Aorta (tissue), 5 donors: ENCODE results near the gene GAREM1. TPM values are rescaled to one million over a fixed set of nuclear protein-coding genes. Genes with fewer than 3 reads are reported as not detected.
"Not testable (repeated sequence)": the region's sequence is repeated elsewhere in the genome, so short reads cannot be mapped to it uniquely, and the experiment has no call there.

Source experiments
- ATAC-seq: fragments of 200-7000 bp; cut with Tn5 transposase; one replicate; pipeline ENCODE4 v1.9.1; 2022; ENCODE audit warnings: moderate library complexity; ENCODE audit not compliant: low FRiP score
- DNase-seq, 2 donors: peaks; one replicate each; pipeline ENCODE4 v3.0.0-alpha.2; 2020
- H3K27ac ChIP-seq, 2 donors: one replicate each; pipeline ENCODE4 v1.5.1; 2013; ENCODE audit warnings: low read length in 2 of 2, mild to moderate bottlenecking in 2 of 2, moderate library complexity in 2 of 2, control low read depth in 1 of 2, inconsistent platforms in 1 of 2, low read depth in 1 of 2
- H3K27me3 ChIP-seq, 2 donors: one replicate each; pipeline ENCODE4 v1.6.1; 2013; ENCODE audit warnings: control low read depth in 1 of 2, low read length in 1 of 2, mild to moderate bottlenecking in 1 of 2, moderate library complexity in 1 of 2; ENCODE audit not compliant: insufficient read depth in 2 of 2, control insufficient read depth in 1 of 2
- H3K36me3 ChIP-seq, 2 donors: one replicate each; pipeline ENCODE4 v1.6.1; 2013; ENCODE audit warnings: control low read depth in 1 of 2, low read length in 1 of 2, mild to moderate bottlenecking in 1 of 2; ENCODE audit not compliant: insufficient read depth in 2 of 2, control insufficient read depth in 1 of 2
- H3K4me1 ChIP-seq, 2 donors: one replicate each; pipeline ENCODE4 v1.6.1; 2013; ENCODE audit warnings: low read length in 2 of 2, control low read depth in 1 of 2, mild to moderate bottlenecking in 1 of 2, moderate library complexity in 1 of 2; ENCODE audit not compliant: insufficient read depth in 2 of 2, control insufficient read depth in 1 of 2
- H3K4me3 ChIP-seq, 2 donors: one replicate each; pipeline ENCODE4 v1.5.1; 2013; ENCODE audit warnings: low read length in 2 of 2, control low read depth in 1 of 2, mild to moderate bottlenecking in 1 of 2
- H3K9me3 ChIP-seq: one replicate; pipeline ENCODE4 v1.6.1; 2013; ENCODE audit warnings: mild to moderate bottlenecking, low read length; ENCODE audit not compliant: control insufficient read depth
- WGBS, 2 donors: extraction: QIAGEN DNeasy Blood & Tissue Kit; methylation state at CpG; one replicate each; pipeline ENCODE4 v1.1.7; 2013; 5-methylcytosine and 5-hydroxymethylcytosine counted together
- intact Hi-C, 2 donors: fragments of 100-400 bp; cut with DNase I; formaldehyde crosslinking; loops; one replicate each; pipeline versions ENCODE4 v1.14.2 to v1.15.0; 2022
- polyA plus RNA-seq, 2 donors: library from polyadenylated mRNA; stranded (reverse); fragments of 200-250 nt; gene quantifications; one replicate each; pipeline ENCODE4 v1.2.3, GENCODE V29; 2013
- total RNA-seq, 2 donors: library from RNA; stranded (reverse); fragmentation: NEBNext Ultra II Directional; extraction: Animal tissue kit (Norgen Biotek cat#: 25700); gene quantifications; one replicate each; pipeline ENCODE4 v1.2.1, GENCODE V29; 2021
- donor health status: healthy with polysubstance abuse.
- donor health status: Bipolar disorder and iron deficiency.
- donor health status: DM: no; HTN: no; CAD: no.
- donor health status: DM: no; HTN: no; CAD: no.
- donor health status: DM: yes; HTN: yes; CAD: no.

Gene GAREM1
- total and polyA plus RNA-seq, 4 donors = 2.4 to 24.0 (median 7.0) TPM

- no peaks in the 10 kb centered on the region for H3K36me3 ChIP-seq
- 50 to 53% methylated on average over 1 of the region's 1 CpG for WGBS, 2 donors
- no peaks in the 10 kb centered on the region for H3K9me3 ChIP-seq
- H3K4me1 ChIP-seq = no peaks in the 10 kb centered on the region
- ATAC-seq (no peak), DNase-seq (no peak)
- intact Hi-C loops = loop anchor here in 1 of 2 donors (5.0 kb wide), 1 partner anchor 62 kb away; no protein-coding TSS in a partner anchor
- no peaks in the 10 kb centered on the region for H3K27me3 ChIP-seq
- no peak overlapping the region for H3K27ac ChIP-seq
- H3K4me3 ChIP-seq = no peak overlapping the region
Observed at GRCh38 chr18:32480581-32480980, 9.9 kb upstream of the GAREM1 start.

- Histone ChIP-seq H3K36me3 (no peaks in the 10 kb centered on the region), H3K4me3 (no peak overlapping the region), H3K4me1 (no peaks in the 10 kb centered on the region), H3K27me3 (no peaks in the 10 kb centered on the region), H3K27ac (no peak overlapping the region), H3K9me3 (no peaks in the 10 kb centered on the region)
- no peak for ATAC-seq
- intact Hi-C loops = loop anchor here (2.0 to 10.0 kb wide), 2 partner anchors 320 to 384 kb away; partner anchors contain the start of gene RNF138 (in 1 of the 2)
- DNase-seq = no peak
- WGBS, 2 donors = 71 to 82% methylated on average over 1 of the region's 1 CpG
Observed at GRCh38 chr18:32478807-32479206, 8.1 kb upstream of the GAREM1 start.

- H3K27ac ChIP-seq = no peak overlapping the region
- H3K4me1 ChIP-seq = no peaks in the 10 kb centered on the region
- WGBS, 2 donors = 93 to 96% methylated on average over 1 of the region's 1 CpG
- no peaks in the 10 kb centered on the region for H3K27me3 ChIP-seq
- no peaks in the 10 kb centered on the region for H3K9me3 ChIP-seq
- ATAC-seq (no peak), DNase-seq (no peak)
- no peaks in the 10 kb centered on the region for H3K36me3 ChIP-seq
- intact Hi-C loops = loop anchor here (2.0 to 10.0 kb wide), 2 partner anchors 320 to 384 kb away; partner anchors contain the start of gene RNF138 (in 1 of the 2)
- no peak overlapping the region for H3K4me3 ChIP-seq
Observed at GRCh38 chr18:32478317-32478716, 7.6 kb upstream of the GAREM1 start.

- WGBS, 2 donors = 47 to 54% methylated on average over 2 of the region's 2 CpGs
- Histone ChIP-seq H3K9me3 (no peaks in the 10 kb centered on the region), H3K4me3 (no peak overlapping the region), H3K4me1 (no peaks in the 10 kb centered on the region), H3K27ac (no peak overlapping the region), H3K27me3 (no peaks in the 10 kb centered on the region), H3K36me3 (no peaks in the 10 kb centered on the region)
- intact Hi-C loops = loop anchor here in 1 of 2 donors (10.0 kb wide), 1 partner anchor 381 kb away; the partner anchor contains the start of gene RNF138
- no peak for ATAC-seq
- DNase-seq = no peak
Observed at GRCh38 chr18:32476106-32476505, 5.4 kb upstream of the GAREM1 start.

DNA sequence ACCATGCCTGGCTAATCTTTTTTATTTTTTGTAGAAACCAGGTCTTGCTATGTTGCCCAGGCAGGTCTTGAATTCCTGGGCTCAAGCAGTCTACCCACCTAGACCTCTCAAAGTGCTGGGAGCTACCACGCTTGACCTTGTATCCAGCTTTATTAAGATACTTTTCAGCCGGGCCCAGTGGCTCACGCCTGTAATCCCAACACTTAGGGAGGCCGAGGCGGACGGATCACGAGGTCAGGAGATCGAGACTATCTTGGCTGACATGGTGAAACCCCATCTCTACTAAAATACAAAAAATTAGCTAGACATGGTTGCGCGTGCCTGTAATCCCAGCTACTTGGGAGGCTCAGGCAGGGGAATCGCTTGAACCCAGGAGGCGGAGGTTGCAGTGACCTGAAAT, 4.4 kb upstream of the GAREM1 start:
- not testable (repeated sequence) for H3K4me1 ChIP-seq, H3K27me3 ChIP-seq, ATAC-seq, H3K27ac ChIP-seq, DNase-seq, H3K36me3 ChIP-seq, H3K4me3 ChIP-seq, H3K9me3 ChIP-seq
- 98% methylated on average over 12 of the region's 12 CpGs for WGBS, 2 donors
- intact Hi-C loops = loop anchor here in 1 of 2 donors (10.0 kb wide), 1 partner anchor 380 kb away; the partner anchor contains the start of gene RNF138

GRCh38 chr18:32473325-32473724, 2.6 kb upstream of the GAREM1 start:
- Histone ChIP-seq H3K27me3 (no peaks in the 10 kb centered on the region), H3K4me1 (no peaks in the 10 kb centered on the region), H3K27ac (no peak overlapping the region), H3K36me3 (no peaks in the 10 kb centered on the region), H3K9me3 (no peaks in the 10 kb centered on the region), H3K4me3 (no peak overlapping the region)
- DNase-seq = no peak
- intact Hi-C loops = loop anchor here (5.0 to 10.0 kb wide), 4 partner anchors 74 to 381 kb away; partner anchors contain the start of gene RNF138 (in 2 of the 2)
- ATAC-seq = no peak

GRCh38 chr18:32472841-32473240, 2.2 kb upstream of the GAREM1 start:
- ATAC-seq = no peak
- no peak overlapping the region for H3K4me3 ChIP-seq
- no peaks in the 10 kb centered on the region for H3K9me3 ChIP-seq
- WGBS, 2 donors = 85 to 90% methylated on average over 1 of the region's 1 CpG
- DNase-seq = no peak
- no peaks in the 10 kb centered on the region for H3K4me1 ChIP-seq
- intact Hi-C loops = loop anchor here (5.0 to 10.0 kb wide), 4 partner anchors 74 to 381 kb away; partner anchors contain the start of gene RNF138 (in 2 of the 2)
- no peaks in the 10 kb centered on the region for H3K27me3 ChIP-seq
- H3K27ac ChIP-seq = no peak overlapping the region
- no peaks in the 10 kb centered on the region for H3K36me3 ChIP-seq

DNA sequence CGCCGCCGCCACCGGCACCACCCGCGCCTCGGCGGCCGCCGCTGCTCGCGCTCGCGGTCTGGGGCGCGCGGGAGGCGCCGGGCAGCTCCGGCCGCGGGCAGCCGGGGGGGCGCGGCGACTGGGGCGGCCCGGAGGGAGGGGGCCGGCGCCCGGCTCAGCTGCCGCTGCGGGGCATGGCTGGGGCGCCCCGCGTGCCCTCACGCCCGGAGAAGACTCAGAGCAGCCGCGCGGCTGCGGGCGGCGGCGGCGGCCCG, 295 bp downstream of the GAREM1 start:
- peak overlapping the region; percentile 93 to 100 for H3K4me3 ChIP-seq
- no peak for DNase-seq
- H3K9me3 ChIP-seq = no peaks in the 10 kb centered on the region
- 1% methylated on average over 11 to 47 of the region's 47 CpGs for WGBS, 2 donors
- intact Hi-C loops = loop anchor here (1.0 to 10.0 kb wide), 6 partner anchors 77 to 378 kb away; partner anchors contain the start of gene RNF138 (in 2 of the 2)
- H3K4me1 ChIP-seq = peaks cover 0 to 7% of the 10 kb centered on the region in 2 donors
- peaks cover 0 to 3% of the 10 kb centered on the region in 2 donors for H3K36me3 ChIP-seq
- no peaks in the 10 kb centered on the region for H3K27me3 ChIP-seq
- H3K27ac ChIP-seq = peak overlapping the region; percentile 87 to 88
- peak; percentile 45 for ATAC-seq

DNA sequence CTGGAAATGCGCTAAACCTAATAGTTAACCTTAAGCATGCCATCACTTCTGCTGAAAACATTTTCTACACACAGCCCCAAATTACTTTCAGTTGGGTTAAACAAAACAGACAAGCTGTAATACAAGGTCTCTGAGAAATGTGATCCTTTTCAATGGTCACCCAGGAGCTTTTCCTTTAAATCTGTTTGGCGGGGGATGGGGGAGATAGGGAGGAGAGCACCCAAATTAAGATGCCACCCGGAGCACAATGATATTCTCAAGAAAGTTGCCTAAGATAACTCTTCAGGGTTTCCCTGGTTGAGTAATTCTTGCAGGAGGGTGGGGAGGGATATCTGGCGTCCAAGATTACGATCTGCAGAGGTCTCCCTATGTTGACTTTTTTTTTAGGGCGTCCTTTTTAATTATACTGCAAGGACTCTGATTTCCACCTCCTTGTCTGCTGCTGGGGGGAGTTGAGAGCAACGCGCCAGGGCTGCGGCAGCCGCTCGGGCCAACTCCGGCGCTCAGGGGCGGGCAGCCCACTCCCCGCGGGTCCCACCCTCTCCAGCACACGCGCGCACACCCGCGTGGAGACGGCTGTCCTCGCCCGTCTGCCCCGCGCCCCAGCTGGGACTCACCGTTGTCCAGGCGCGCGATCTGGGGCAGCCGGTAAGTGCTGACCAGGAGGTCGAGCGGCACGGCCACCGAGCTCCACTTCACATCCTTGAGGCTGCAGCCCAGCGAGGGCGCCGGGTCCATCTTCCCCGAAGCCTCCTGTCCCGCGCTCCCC, 807 bp downstream of the GAREM1 start:
- Histone ChIP-seq H3K36me3 (peaks cover 0 to 3% of the 10 kb centered on the region in 2 donors), H3K4me1 (peaks cover 0 to 7% of the 10 kb centered on the region in 2 donors), H3K27ac (peak overlapping the region; percentile 87 to 88), H3K27me3 (no peaks in the 10 kb centered on the region), H3K4me3 (peak overlapping the region; percentile 93 to 100), H3K9me3 (no peaks in the 10 kb centered on the region)
- ATAC-seq = peak; percentile 40
- peak; percentile 57 to 83 for DNase-seq
- intact Hi-C loops = loop anchor here (1.0 to 10.0 kb wide), 7 partner anchors 77 to 378 kb away; partner anchors contain the start of gene RNF138 (in 2 of the 2)
- 0 to 1% methylated on average over 35 to 41 of the region's 41 CpGs for WGBS, 2 donors
